AG09309 (cell line): ENCODE results near the gene NCOA7.

ENCODE experiments used
- DNase-seq: peaks from one replicate; pipeline ENCODE4 v3.0.0-alpha.2; 2010; ENCODE audit warnings: low read depth
- H3K4me3 ChIP-seq: 2 replicates; pipeline ENCODE4 v1.5.1; 2011; ENCODE audit warnings: mild to moderate bottlenecking, low read depth, low read length, moderate library complexity; ENCODE audit not compliant: control insufficient read depth
- CTCF ChIP-seq: IDR thresholded peaks from 2 replicates; pipeline ENCODE4 v1.5.1; 2011; ENCODE audit warnings: mild to moderate bottlenecking, low read depth, low read length, inconsistent platforms; ENCODE audit not compliant: insufficient read depth, control insufficient read depth; ENCODE audit errors: missing control alignments

Gene NCOA7

GRCh38 chr6:125806813-125807212, 16.1 kb downstream of the NCOA7 start:
- no peak for TF ChIP-seq CTCF
- DNase-seq, result no peak
- H3K4me3 ChIP-seq, result no peak overlapping the region

GRCh38 chr6:125807293-125807692, 16.5 kb downstream of the NCOA7 start:
- no peak for DNase-seq
- H3K4me3 ChIP-seq, result no peak overlapping the region
- no peak for TF ChIP-seq CTCF

GRCh38 chr6:125808060-125808459, 17.3 kb downstream of the NCOA7 start:
- H3K4me3 ChIP-seq, result no peak overlapping the region
- no peak for DNase-seq
- TF ChIP-seq CTCF, result no peak

- no peak for TF ChIP-seq CTCF
Measured at GRCh38 chr6:125808591-125808990, 17.8 kb downstream of the NCOA7 start.

GRCh38 chr6:125809570-125810170, 18.9 kb downstream of the NCOA7 start:
- no peak for TF ChIP-seq CTCF
- H3K4me3 ChIP-seq, result no peak overlapping the region
- no peak for DNase-seq

More at GRCh38 chr6:125808591-125808990, 17.8 kb downstream of the NCOA7 start:
- no peak for DNase-seq
- no peak overlapping the region for H3K4me3 ChIP-seq

- H3K4me3 ChIP-seq, result no peak overlapping the region
- DNase-seq, result no peak
- no peak for TF ChIP-seq CTCF
Measured at GRCh38 chr6:125810445-125810844, 19.7 kb downstream of the NCOA7 start.

- no peak for TF ChIP-seq CTCF
- DNase-seq, result no peak
- no peak overlapping the region for H3K4me3 ChIP-seq
Measured at GRCh38 chr6:125811259-125811658, 20.5 kb downstream of the NCOA7 start.
